GM06990 (cell line): Measurements from ENCODE around the gene STXBP6.

Experiments used
- DNase-seq: peaks from one replicate; pipeline ENCODE4 v3.0.0-alpha.2; 2011; ENCODE audit not compliant: insufficient read length; ENCODE audit errors: extremely low read depth
- H3K27me3 ChIP-seq: replicated peaks from 2 replicates; pipeline ENCODE4 v1.6.0; 2011; ENCODE audit warnings: low read length; ENCODE audit not compliant: control insufficient read depth, insufficient read depth
- H3K36me3 ChIP-seq: 2 replicates; pipeline ENCODE4 v1.5.1; 2011; ENCODE audit warnings: low read length; ENCODE audit not compliant: control insufficient read depth, insufficient read depth
- H3K4me3 ChIP-seq: replicated peaks from 2 replicates; pipeline ENCODE4 v1.5.1; 2011; ENCODE audit warnings: low read depth, mild to moderate bottlenecking, control low read depth, low read length
- TF ChIP-seq, protein P1 (sequence below): IDR thresholded peaks from 2 replicates; pipeline ENCODE4 v1.5.1; 2011; ENCODE audit warnings: low read length, control low read depth, mild to moderate bottlenecking, inconsistent platforms; ENCODE audit not compliant: insufficient read depth, poor library complexity, severe bottlenecking

STXBP6 gene

DNA sequence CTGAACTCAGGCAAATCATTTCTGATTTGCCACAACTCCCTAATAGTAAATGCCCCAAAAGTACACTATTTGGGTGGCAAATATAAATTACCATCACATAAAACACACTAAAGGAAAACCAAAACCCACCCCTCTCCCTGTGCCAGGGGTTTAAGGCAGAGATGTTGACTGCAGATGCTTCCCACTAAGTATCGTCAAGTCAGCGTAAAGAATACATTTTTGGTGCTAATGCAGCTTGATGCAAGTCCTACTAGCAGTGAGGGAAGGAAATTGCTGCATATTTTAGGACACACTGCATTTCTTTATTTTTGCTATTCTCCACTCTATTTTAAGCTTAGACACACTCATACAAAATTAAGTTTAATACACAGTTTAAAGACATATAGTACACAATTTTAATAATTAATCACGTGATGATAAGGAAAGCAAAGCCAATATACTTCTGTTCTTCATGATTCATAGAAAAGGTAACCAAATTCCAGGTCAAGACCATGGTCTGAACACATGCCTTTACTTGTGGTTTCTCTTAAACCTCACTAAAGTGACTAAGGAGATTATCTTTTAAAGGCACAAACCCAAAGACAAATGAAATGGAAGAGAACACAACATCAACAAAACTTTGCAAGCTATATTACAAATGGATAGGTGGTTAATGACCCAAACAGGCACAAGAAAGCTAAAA, 162.2 kb downstream of the STXBP6 start:
- Histone ChIP-seq H3K27me3 (no peaks in the 10 kb centered on the region), H3K4me3 (no peak overlapping the region), H3K36me3 (no peaks in the 10 kb centered on the region)
- no peak for DNase-seq
- TF ChIP-seq, protein P1, sequence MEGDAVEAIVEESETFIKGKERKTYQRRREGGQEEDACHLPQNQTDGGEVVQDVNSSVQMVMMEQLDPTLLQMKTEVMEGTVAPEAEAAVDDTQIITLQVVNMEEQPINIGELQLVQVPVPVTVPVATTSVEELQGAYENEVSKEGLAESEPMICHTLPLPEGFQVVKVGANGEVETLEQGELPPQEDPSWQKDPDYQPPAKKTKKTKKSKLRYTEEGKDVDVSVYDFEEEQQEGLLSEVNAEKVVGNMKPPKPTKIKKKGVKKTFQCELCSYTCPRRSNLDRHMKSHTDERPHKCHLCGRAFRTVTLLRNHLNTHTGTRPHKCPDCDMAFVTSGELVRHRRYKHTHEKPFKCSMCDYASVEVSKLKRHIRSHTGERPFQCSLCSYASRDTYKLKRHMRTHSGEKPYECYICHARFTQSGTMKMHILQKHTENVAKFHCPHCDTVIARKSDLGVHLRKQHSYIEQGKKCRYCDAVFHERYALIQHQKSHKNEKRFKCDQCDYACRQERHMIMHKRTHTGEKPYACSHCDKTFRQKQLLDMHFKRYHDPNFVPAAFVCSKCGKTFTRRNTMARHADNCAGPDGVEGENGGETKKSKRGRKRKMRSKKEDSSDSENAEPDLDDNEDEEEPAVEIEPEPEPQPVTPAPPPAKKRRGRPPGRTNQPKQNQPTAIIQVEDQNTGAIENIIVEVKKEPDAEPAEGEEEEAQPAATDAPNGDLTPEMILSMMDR, result no peak

GRCh38 chr14:24885410-24885913, 164.5 kb downstream of the STXBP6 start:
- no peak overlapping the region for H3K4me3 ChIP-seq
- no peak for DNase-seq
- no peaks in the 10 kb centered on the region for H3K36me3 ChIP-seq
- TF ChIP-seq, protein P1, result no peak
- H3K27me3 ChIP-seq, result no peaks in the 10 kb centered on the region

GRCh38 chr14:24883576-24883975, 166.4 kb downstream of the STXBP6 start:
- Histone ChIP-seq H3K36me3 (no peaks in the 10 kb centered on the region), H3K4me3 (no peak overlapping the region), H3K27me3 (no peaks in the 10 kb centered on the region)
- no peak for DNase-seq
- TF ChIP-seq, protein P1, result no peak

DNA sequence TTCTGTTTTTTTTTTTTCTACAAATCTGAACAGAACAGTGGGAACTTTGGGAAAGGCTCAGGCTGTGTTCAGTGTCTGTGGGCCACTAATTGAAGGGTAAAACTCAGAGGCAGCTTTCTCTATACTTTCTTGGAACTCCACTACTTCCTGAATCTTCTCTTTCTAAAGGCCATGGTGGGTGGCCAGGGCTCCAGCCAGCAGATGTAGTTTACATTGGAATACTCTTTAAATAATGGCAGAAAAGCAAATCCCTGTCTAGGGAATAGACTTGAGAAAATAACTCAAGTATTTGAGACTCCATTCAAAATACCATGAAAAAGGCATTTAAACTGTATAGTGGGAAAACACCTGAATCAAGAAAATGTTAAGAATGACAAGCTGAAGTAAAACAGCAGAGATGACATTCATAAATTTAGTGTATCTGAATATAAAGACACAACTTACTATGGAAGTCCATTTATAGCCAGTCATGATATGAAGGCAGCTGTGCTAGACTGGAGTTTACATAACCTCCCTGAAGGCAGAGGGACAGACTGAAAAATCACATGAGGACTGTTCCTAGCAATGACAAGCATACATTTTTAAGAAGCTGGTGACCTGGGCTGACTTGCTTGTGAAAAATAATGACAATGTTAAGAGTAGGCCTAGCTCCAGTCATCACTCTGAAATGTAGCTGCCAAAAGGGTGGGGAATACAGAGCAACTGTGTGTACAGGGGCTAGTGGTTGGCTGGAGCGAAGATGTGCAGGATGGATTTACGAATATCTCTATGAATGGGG, 168.6 kb downstream of the STXBP6 start:
- H3K36me3 ChIP-seq, result no peaks in the 10 kb centered on the region
- no peak overlapping the region for H3K4me3 ChIP-seq
- TF ChIP-seq, protein P1, result no peak
- DNase-seq, result no peak
- H3K27me3 ChIP-seq, result no peaks in the 10 kb centered on the region

- TF ChIP-seq, protein P1, result no peak
- no peak for DNase-seq
- H3K36me3 ChIP-seq, result no peaks in the 10 kb centered on the region
- H3K27me3 ChIP-seq, result no peaks in the 10 kb centered on the region
- H3K4me3 ChIP-seq, result no peak overlapping the region
Measured at GRCh38 chr14:24880689-24881088, 169.3 kb downstream of the STXBP6 start.
